Measurements from ENCODE around the gene KRTAP1-3.

DNA sequence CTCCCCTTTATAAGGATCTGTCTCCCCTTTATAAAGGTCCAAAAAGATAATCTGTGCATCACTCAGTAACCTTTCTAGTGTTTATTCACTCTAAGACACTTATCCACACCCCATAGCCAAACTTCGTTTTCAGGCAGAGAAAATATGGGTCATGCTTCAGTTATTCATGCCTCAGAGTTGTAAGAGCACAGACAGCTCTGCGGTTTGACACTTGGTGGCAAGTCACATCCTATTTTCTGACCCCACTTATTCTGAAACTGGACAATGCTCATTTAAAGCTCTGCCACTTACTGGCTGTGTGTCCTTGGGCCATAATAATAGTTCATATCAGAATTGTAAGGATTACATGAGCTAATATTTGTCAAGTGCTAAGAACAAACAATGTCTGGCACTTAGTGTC is 14.4 kb upstream of the KRTAP1-3 start:
- TF ChIP-seq POLR2AphosphoS5 (IDR thresholded peaks at IDR 0.05; ENCODE audit: borderline replicate concordance, low read depth, low read length) (no peak), EZH2 (IDR thresholded peaks at IDR 0.05) (no peak), FOXP2 (optimal IDR thresholded peaks at IDR 0.05; ENCODE audit: control extremely low read depth, extremely low read length, insufficient read depth) (no peak)

Measured in SK-N-MC (cell line).